ENCODE results near the gene FPR3. TPM values are rescaled to one million over a fixed set of nuclear protein-coding genes. Genes with fewer than 3 reads are reported as not detected.

FPR3 gene
- total RNA-seq, 1 experiment from 2014 or later = not detected

DNA sequence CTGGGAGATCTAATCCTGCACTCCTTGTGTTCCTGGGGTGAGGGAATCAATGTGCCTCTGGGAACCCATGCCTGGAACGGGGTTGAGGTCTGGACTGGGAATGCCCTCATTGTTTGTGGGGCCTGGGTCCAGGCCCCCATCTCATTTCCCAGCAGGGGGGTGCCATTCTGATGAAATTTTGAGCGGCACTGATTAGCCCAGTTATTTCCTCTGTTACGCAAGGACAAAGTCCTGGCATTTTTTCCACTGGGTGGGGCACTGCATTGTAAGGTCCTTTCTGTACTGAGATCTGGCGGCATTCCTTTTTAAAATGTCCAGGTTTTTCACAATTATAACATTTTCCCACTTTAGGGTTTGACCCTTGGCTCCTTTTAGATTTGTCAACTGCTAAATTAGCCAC, 14.8 kb downstream of the FPR3 start:
- no peaks in the 10 kb centered on the region; the same call in 1 of the 2 replicates for H3K9me3 ChIP-seq (ENCODE audit: insufficient read depth, low read depth)
- no peak overlapping the region for H3K4me3 ChIP-seq
- no peaks in the 10 kb centered on the region; the same call in 1 of the 2 replicates for H3F3A ChIP-seq (ENCODE audit: insufficient read depth, low read depth)
- no peak for DNase-seq
- CTCF ChIA-PET = no interaction called here
- H4K20me1 ChIP-seq (ENCODE audit: insufficient read depth) = no peaks in the 10 kb centered on the region
- TF ChIP-seq, protein P1, sequence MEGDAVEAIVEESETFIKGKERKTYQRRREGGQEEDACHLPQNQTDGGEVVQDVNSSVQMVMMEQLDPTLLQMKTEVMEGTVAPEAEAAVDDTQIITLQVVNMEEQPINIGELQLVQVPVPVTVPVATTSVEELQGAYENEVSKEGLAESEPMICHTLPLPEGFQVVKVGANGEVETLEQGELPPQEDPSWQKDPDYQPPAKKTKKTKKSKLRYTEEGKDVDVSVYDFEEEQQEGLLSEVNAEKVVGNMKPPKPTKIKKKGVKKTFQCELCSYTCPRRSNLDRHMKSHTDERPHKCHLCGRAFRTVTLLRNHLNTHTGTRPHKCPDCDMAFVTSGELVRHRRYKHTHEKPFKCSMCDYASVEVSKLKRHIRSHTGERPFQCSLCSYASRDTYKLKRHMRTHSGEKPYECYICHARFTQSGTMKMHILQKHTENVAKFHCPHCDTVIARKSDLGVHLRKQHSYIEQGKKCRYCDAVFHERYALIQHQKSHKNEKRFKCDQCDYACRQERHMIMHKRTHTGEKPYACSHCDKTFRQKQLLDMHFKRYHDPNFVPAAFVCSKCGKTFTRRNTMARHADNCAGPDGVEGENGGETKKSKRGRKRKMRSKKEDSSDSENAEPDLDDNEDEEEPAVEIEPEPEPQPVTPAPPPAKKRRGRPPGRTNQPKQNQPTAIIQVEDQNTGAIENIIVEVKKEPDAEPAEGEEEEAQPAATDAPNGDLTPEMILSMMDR (conservative IDR thresholded peaks at IDR 0.05) = no peak
- no peak for TF ChIP-seq EZH2 (IDR thresholded peaks at IDR 0.05; ENCODE audit: low read depth)
- H3K4me1 ChIP-seq (replicated peaks; ENCODE audit: insufficient read depth) = no peaks in the 10 kb centered on the region
- no peaks in the 10 kb centered on the region; the same call in 1 of the 2 replicates for H3K9me2 ChIP-seq (ENCODE audit: insufficient read depth)
- H3K27me3 ChIP-seq (ENCODE audit: insufficient read depth, low read depth) = peaks cover 14% of the 10 kb centered on the region
- BruUV-seq (replicated peaks) = no TSS peak
- H3K27ac ChIP-seq = no peak overlapping the region
- intact Hi-C loops (cut with micrococcal nuclease; ENCODE audit: unreplicated experiment) = no loop called here
- no peak overlapping the region for H2AFZ ChIP-seq
- POLR2A ChIA-PET (ENCODE audit: unreplicated experiment) = no interaction called here
- H3K36me3 ChIP-seq (ENCODE audit: low read depth) = no peaks in the 10 kb centered on the region
- H3K79me2 ChIP-seq (ENCODE audit: low read depth) = no peaks in the 10 kb centered on the region
- no peak overlapping the region for H3K4me2 ChIP-seq

DNA sequence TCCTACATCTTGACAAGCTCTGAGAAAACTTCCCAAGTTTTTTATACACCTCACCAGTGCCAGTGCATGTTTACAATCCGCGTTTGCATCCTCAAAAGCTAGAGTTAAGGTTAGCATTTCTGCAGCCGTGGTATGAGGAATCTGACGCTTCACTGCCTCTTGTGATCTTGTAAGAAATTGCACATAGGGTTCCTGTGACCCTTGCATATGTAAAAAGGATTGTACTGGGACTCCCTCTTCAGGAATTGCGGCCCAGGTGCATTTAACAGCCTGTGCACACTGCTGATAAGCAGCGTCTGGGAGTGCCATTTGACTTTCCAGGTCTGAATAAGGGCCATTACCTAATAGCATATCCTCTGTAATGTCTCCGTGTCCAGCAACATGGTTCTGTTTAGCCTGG, 15.3 kb downstream of the FPR3 start:
- Histone ChIP-seq H3K9me2 (ENCODE audit: insufficient read depth) (no peaks in the 10 kb centered on the region; the same call in 1 of the 2 replicates), H3K27me3 (ENCODE audit: insufficient read depth, low read depth) (peaks cover 18% of the 10 kb centered on the region), H3K4me1 (replicated peaks; ENCODE audit: insufficient read depth) (no peaks in the 10 kb centered on the region), H3K4me2 (no peak overlapping the region), H3K9me3 (ENCODE audit: insufficient read depth, low read depth) (no peaks in the 10 kb centered on the region; the same call in 1 of the 2 replicates), H3K36me3 (ENCODE audit: low read depth) (no peaks in the 10 kb centered on the region), H4K20me1 (ENCODE audit: insufficient read depth) (no peaks in the 10 kb centered on the region), H3K4me3 (no peak overlapping the region), H2AFZ (no peak overlapping the region), H3F3A (ENCODE audit: insufficient read depth, low read depth) (no peaks in the 10 kb centered on the region; the same call in 1 of the 2 replicates), H3K27ac (no peak overlapping the region), H3K79me2 (ENCODE audit: low read depth) (no peaks in the 10 kb centered on the region)
- no peak for TF ChIP-seq EZH2 (IDR thresholded peaks at IDR 0.05; ENCODE audit: low read depth)
- TF ChIP-seq, protein P1 (conservative IDR thresholded peaks at IDR 0.05) = no peak; the same call in 1 of the 2 replicates
- DNase-seq = no peak
- CTCF ChIA-PET = no interaction called here
- POLR2A ChIA-PET (ENCODE audit: unreplicated experiment) = no interaction called here
- no TSS peak for BruUV-seq (replicated peaks)
- intact Hi-C loops (cut with micrococcal nuclease; ENCODE audit: unreplicated experiment) = no loop called here

DNA sequence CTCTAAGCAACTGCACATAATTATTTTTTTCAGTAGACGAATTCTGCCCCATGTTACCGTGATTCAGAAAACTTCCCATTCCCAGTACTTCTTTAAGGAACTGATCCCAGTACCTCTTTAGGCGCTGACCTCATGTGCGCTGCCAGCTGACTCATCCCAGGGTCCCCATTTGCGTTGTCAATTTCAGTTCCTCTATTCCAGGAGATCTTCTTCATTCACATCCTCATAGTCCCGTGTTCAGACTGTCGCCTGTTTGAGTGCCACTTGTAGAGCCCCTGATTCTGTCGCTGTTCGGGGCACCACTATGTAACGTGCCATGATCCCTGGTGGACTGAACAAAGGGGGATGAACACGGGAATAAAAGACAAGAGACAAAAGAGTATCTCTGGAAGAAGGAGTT, 16.4 kb downstream of the FPR3 start:
- POLR2A ChIA-PET (ENCODE audit: unreplicated experiment) = no interaction called here
- intact Hi-C loops (cut with micrococcal nuclease; ENCODE audit: unreplicated experiment) = no loop called here

More for the DNA sequence above, 16.4 kb downstream of the FPR3 start:
- Histone ChIP-seq H3K36me3 (ENCODE audit: low read depth) (no peaks in the 10 kb centered on the region), H3K4me3 (no peak overlapping the region), H3K9me3 (ENCODE audit: insufficient read depth, low read depth) (no peaks in the 10 kb centered on the region; the same call in 1 of the 2 replicates), H3K9me2 (ENCODE audit: insufficient read depth) (no peaks in the 10 kb centered on the region; the same call in 1 of the 2 replicates), H3K27ac (no peak overlapping the region), H3K27me3 (ENCODE audit: insufficient read depth, low read depth) (peaks cover 19% of the 10 kb centered on the region), H3K4me1 (replicated peaks; ENCODE audit: insufficient read depth) (no peaks in the 10 kb centered on the region), H2AFZ (no peak overlapping the region), H4K20me1 (ENCODE audit: insufficient read depth) (no peaks in the 10 kb centered on the region), H3K4me2 (no peak overlapping the region), H3F3A (ENCODE audit: insufficient read depth, low read depth) (no peaks in the 10 kb centered on the region; the same call in 1 of the 2 replicates), H3K79me2 (ENCODE audit: low read depth) (no peaks in the 10 kb centered on the region)
- DNase-seq = no peak
- no peak for TF ChIP-seq EZH2 (IDR thresholded peaks at IDR 0.05; ENCODE audit: low read depth)
- TF ChIP-seq, protein P1 (conservative IDR thresholded peaks at IDR 0.05) = no peak
- CTCF ChIA-PET = no interaction called here
- no TSS peak for BruUV-seq (replicated peaks)

Data from PC-9 (cell line).